ENCODE data around the gene SLC9A8.

GRCh38 chr20:49871391-49871948 lies 58.8 kb downstream of the SLC9A8 start:
- TF ChIP-seq CTCF (IDR thresholded peaks at IDR 0.05) (no peak), ZFX (IDR thresholded peaks at IDR 0.05; ENCODE audit: borderline replicate concordance) (no peak)
